Parathyroid adenoma (tissue), 2 donors: ENCODE results near the gene PLEKHH1.

Experiments
- H2AFZ ChIP-seq: fragments of 300-600 bp; sonication (generic); one replicate; pipeline ENCODE4 v1.7.0; 2017; ENCODE audit warnings: antibody characterized with exemption, mild to moderate bottlenecking
- H3K27ac ChIP-seq: fragments of 300-600 bp; sonication (generic); one replicate; pipeline ENCODE4 v1.7.0; 2017
- H3K27me3 ChIP-seq: fragments of 300-600 bp; sonication (generic); one replicate; pipeline ENCODE4 v1.7.0; 2017; ENCODE audit warnings: low read length; ENCODE audit not compliant: control insufficient read depth, insufficient read depth
- H3K36me3 ChIP-seq: fragments of 300-600 bp; sonication (generic); one replicate; pipeline ENCODE4 v1.7.0; 2017; ENCODE audit warnings: low read length; ENCODE audit not compliant: control insufficient read depth, insufficient read depth
- H3K4me1 ChIP-seq: fragments of 300-600 bp; sonication (generic); one replicate; pipeline ENCODE4 v1.7.0; 2017; ENCODE audit warnings: control low read depth
- H3K4me2 ChIP-seq: fragments of 300-600 bp; sonication (generic); one replicate; pipeline ENCODE4 v1.7.0; 2017; ENCODE audit warnings: low read length
- H3K4me3 ChIP-seq: fragments of 300-600 bp; sonication (generic); one replicate; pipeline ENCODE4 v1.7.0; 2017; ENCODE audit warnings: low read depth, low read length
- H3K79me2 ChIP-seq: fragments of 300-600 bp; sonication (generic); one replicate; pipeline ENCODE4 v1.7.0; 2017; ENCODE audit warnings: control low read depth
- H3K9ac ChIP-seq: fragments of 300-600 bp; sonication (generic); one replicate; pipeline ENCODE4 v1.7.0; 2017; ENCODE audit warnings: mild to moderate bottlenecking
- H3K9me3 ChIP-seq: fragments of 300-600 bp; sonication (generic); one replicate; pipeline ENCODE4 v1.7.0; 2017; ENCODE audit warnings: low read length; ENCODE audit not compliant: control insufficient read depth
- TF ChIP-seq, protein P1 (sequence below): fragments of 300-600 bp; sonication (generic); IDR thresholded peaks from one replicate; pipeline ENCODE4 v1.7.0; 2017; ENCODE audit warnings: antibody characterized with exemption, mild to moderate bottlenecking
- donor health status: primary hyperparathyroidism.

The PLEKHH1 gene

DNA sequence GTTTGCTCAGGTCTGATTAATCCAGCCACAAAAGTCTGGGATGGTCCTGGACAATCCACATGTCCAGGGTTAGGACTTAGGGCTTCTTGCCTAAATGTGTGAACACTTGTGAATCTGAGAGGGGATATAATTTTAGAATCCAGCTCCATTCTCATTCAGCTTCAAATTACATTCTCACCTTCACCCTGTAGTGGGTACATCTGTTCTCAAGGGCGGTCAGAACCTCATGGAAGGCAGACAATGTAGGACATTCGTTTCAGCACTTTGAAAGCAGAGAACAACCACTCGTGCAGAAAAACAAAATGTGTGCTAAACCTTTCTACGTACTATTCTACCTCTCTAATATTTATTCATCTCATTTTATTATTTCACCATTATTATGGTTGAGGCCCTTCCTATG, 45.8 kb upstream of the PLEKHH1 start:
- Histone ChIP-seq H2AFZ (no peak overlapping the region), H3K36me3 (no peaks in the 10 kb centered on the region), H3K27ac (no peak overlapping the region), H3K79me2 (no peaks in the 10 kb centered on the region), H3K27me3 (no peaks in the 10 kb centered on the region), H3K4me3 (no peak overlapping the region), H3K4me2 (no peak overlapping the region), H3K9me3 (no peaks in the 10 kb centered on the region), H3K9ac (no peak overlapping the region), H3K4me1 (peaks cover 8% of the 10 kb centered on the region)
- TF ChIP-seq, protein P1, sequence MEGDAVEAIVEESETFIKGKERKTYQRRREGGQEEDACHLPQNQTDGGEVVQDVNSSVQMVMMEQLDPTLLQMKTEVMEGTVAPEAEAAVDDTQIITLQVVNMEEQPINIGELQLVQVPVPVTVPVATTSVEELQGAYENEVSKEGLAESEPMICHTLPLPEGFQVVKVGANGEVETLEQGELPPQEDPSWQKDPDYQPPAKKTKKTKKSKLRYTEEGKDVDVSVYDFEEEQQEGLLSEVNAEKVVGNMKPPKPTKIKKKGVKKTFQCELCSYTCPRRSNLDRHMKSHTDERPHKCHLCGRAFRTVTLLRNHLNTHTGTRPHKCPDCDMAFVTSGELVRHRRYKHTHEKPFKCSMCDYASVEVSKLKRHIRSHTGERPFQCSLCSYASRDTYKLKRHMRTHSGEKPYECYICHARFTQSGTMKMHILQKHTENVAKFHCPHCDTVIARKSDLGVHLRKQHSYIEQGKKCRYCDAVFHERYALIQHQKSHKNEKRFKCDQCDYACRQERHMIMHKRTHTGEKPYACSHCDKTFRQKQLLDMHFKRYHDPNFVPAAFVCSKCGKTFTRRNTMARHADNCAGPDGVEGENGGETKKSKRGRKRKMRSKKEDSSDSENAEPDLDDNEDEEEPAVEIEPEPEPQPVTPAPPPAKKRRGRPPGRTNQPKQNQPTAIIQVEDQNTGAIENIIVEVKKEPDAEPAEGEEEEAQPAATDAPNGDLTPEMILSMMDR, result no peak

GRCh38 chr14:67487937-67488893, 44.9 kb upstream of the PLEKHH1 start, which contains the start of gene TMEM229B:
TMEM229B (minus strand) TSS chr14:67488721; CDS start chr14:67473923, 14,798 bp downstream.
- peak within 1 kb of the TSS; percentile 42 for H3K4me3 ChIP-seq
- H3K4me1 ChIP-seq, result peaks cover 8% of the 10 kb centered on the region
- H2AFZ ChIP-seq, result peak within 1 kb of the TSS; percentile 51
- no peaks in the 10 kb centered on the region for H3K79me2 ChIP-seq
- H3K27me3 ChIP-seq, result no peaks in the 10 kb centered on the region
- no peaks in the 10 kb centered on the region for H3K9me3 ChIP-seq
- TF ChIP-seq, protein P1, result no peak
- H3K27ac ChIP-seq, result peak within 1 kb of the TSS; percentile 39
- no peaks in the 10 kb centered on the region for H3K36me3 ChIP-seq
- H3K4me2 ChIP-seq, result peak within 1 kb of the TSS; percentile 47
- H3K9ac ChIP-seq, result no peak within 1 kb of the TSS

GRCh38 chr14:67490196-67490595, 42.9 kb upstream of the PLEKHH1 start:
- H3K27ac ChIP-seq, result no peak overlapping the region
- TF ChIP-seq, protein P1, result no peak
- H3K79me2 ChIP-seq, result no peaks in the 10 kb centered on the region
- H3K9ac ChIP-seq, result no peak overlapping the region
- H2AFZ ChIP-seq, result no peak overlapping the region
- no peak overlapping the region for H3K4me3 ChIP-seq
- H3K9me3 ChIP-seq, result no peaks in the 10 kb centered on the region
- H3K4me2 ChIP-seq, result no peak overlapping the region
- H3K4me1 ChIP-seq, result peaks cover 8% of the 10 kb centered on the region
- no peaks in the 10 kb centered on the region for H3K27me3 ChIP-seq
- H3K36me3 ChIP-seq, result no peaks in the 10 kb centered on the region

- no peaks in the 10 kb centered on the region for H3K36me3 ChIP-seq
Measured at GRCh38 chr14:67491285-67491684, 41.8 kb upstream of the PLEKHH1 start.

More at GRCh38 chr14:67491285-67491684, 41.8 kb upstream of the PLEKHH1 start:
- peaks cover 6% of the 10 kb centered on the region for H3K4me1 ChIP-seq
- H3K27ac ChIP-seq, result no peak overlapping the region
- TF ChIP-seq, protein P1, result no peak
- H2AFZ ChIP-seq, result no peak overlapping the region
- no peak overlapping the region for H3K9ac ChIP-seq
- no peaks in the 10 kb centered on the region for H3K9me3 ChIP-seq
- no peak overlapping the region for H3K4me2 ChIP-seq
- H3K27me3 ChIP-seq, result no peaks in the 10 kb centered on the region
- no peak overlapping the region for H3K4me3 ChIP-seq
- H3K79me2 ChIP-seq, result no peaks in the 10 kb centered on the region
